Uterus (tissue), 4 donors: ENCODE data around the gene CPZ. TPM values are rescaled to one million over a fixed set of nuclear protein-coding genes. Genes with fewer than 3 reads are reported as not detected.

Experiments
- DNase-seq, 2 donors: peaks; one replicate each; pipeline ENCODE4 v3.0.0-alpha.2; 2019 to 2020
- H3K27ac ChIP-seq, 2 donors: fragments of 200-600 bp; sonication (generic); 1 replicate in 1 of 2; 2 replicates in 1 of 2; pipeline ENCODE4 v1.5.1; 2016 to 2018
- H3K27me3 ChIP-seq, 2 donors: fragments of 200-600 bp; sonication (generic); one replicate each; pipeline ENCODE4 v1.5.1; 2018 to 2019; ENCODE audit warnings: control low read depth in 1 of 2
- H3K36me3 ChIP-seq, 2 donors: fragments of 200-600 bp; sonication (generic); one replicate each; pipeline ENCODE4 v1.5.1; 2019; ENCODE audit warnings: control low read depth in 1 of 2
- H3K4me1 ChIP-seq, 2 donors: fragments of 200-600 bp; sonication (generic); one replicate each; pipeline ENCODE4 v1.5.1; 2018 to 2019; ENCODE audit warnings: control low read depth in 1 of 2
- H3K4me3 ChIP-seq, 2 donors: fragments of 200-600 bp; sonication (generic); 1 replicate in 1 of 2; 2 replicates in 1 of 2; pipeline ENCODE4 v1.5.1; 2018 to 2019; ENCODE audit warnings: mild to moderate bottlenecking in 1 of 2
- H3K9me3 ChIP-seq, 2 donors: fragments of 200-600 bp; sonication (generic); one replicate each; pipeline ENCODE4 v1.5.1; 2019; ENCODE audit warnings: control low read depth in 1 of 2
- CTCF ChIP-seq, 4 experiments: fragments of 200-600 bp in 2 of 4; fragments of 450-650 bp in 2 of 4; sonication (generic) in 2 of 4; IDR thresholded peaks; one replicate each; pipeline ENCODE4 v1.5.1; 2016 to 2019; ENCODE audit warnings: antibody characterized with exemption in 4 of 4, mild to moderate bottlenecking in 2 of 4, moderate library complexity in 1 of 4
- POLR2A ChIP-seq, 2 donors: fragments of 450-650 bp; IDR thresholded peaks; one replicate each; pipeline ENCODE4 v1.6.1; 2016; ENCODE audit warnings: antibody characterized with exemption in 2 of 2, mild to moderate bottlenecking in 1 of 2, moderate library complexity in 1 of 2
- intact Hi-C: fragments of 100-400 bp; cut with DNase I; formaldehyde crosslinking; loops from one replicate; pipeline ENCODE4 v1.15.1; 2023; ENCODE audit warnings: low total_unique reads
- total RNA-seq, 4 donors: library from RNA; depleted of rRNA in 3 of 4; stranded (reverse); fragments of >200 nt in 3 of 4; gene quantifications; one replicate each; pipeline versions ENCODE4 v1.1.0 to v1.2.4, GENCODE V29; 2014 to 2023
- donor health status: DM: yes; HTN: yes; CAD: no.

CPZ gene
- total RNA-seq, 4 donors from 2014 or later = 0.29 to 45.8 (median 5.4) TPM

- no peak overlapping the region for H3K27ac ChIP-seq
- H3K9me3 ChIP-seq = no peaks in the 10 kb centered on the region
- H3K27me3 ChIP-seq = no peaks in the 10 kb centered on the region
- DNase-seq = no peak
- H3K36me3 ChIP-seq = no peaks in the 10 kb centered on the region
- TF ChIP-seq POLR2A (IDR thresholded peaks at IDR 0.05) (no peak), CTCF (IDR thresholded peaks at IDR 0.05) (no peak)
- intact Hi-C loops = no loop called here
- no peaks in the 10 kb centered on the region for H3K4me1 ChIP-seq
- H3K4me3 ChIP-seq = no peak overlapping the region
Observed at GRCh38 chr4:8557151-8558076, 35.2 kb upstream of the CPZ start.

- intact Hi-C loops = no loop called here
- Histone ChIP-seq H3K27me3 (no peaks in the 10 kb centered on the region), H3K4me3 (no peak overlapping the region), H3K9me3 (no peaks in the 10 kb centered on the region), H3K36me3 (no peaks in the 10 kb centered on the region), H3K27ac (no peak overlapping the region), H3K4me1 (no peaks in the 10 kb centered on the region)
- TF ChIP-seq CTCF (IDR thresholded peaks at IDR 0.05) = no peak
- no peak for TF ChIP-seq POLR2A (IDR thresholded peaks at IDR 0.05)
- no peak for DNase-seq
Observed at GRCh38 chr4:8558080-8558960, 34.2 kb upstream of the CPZ start.

- H3K27me3 ChIP-seq = no peaks in the 10 kb centered on the region
- intact Hi-C loops = no loop called here
- no peaks in the 10 kb centered on the region for H3K36me3 ChIP-seq
- TF ChIP-seq CTCF (IDR thresholded peaks at IDR 0.05) (no peak), POLR2A (IDR thresholded peaks at IDR 0.05) (no peak)
- DNase-seq = no peak
- no peak overlapping the region for H3K4me3 ChIP-seq
- no peaks in the 10 kb centered on the region for H3K9me3 ChIP-seq
- H3K27ac ChIP-seq = no peak overlapping the region
- H3K4me1 ChIP-seq = no peaks in the 10 kb centered on the region
Observed at GRCh38 chr4:8559011-8559410, 33.6 kb upstream of the CPZ start.

GRCh38 chr4:8559524-8560264 lies 32.9 kb upstream of the CPZ start:
- intact Hi-C loops = no loop called here
- DNase-seq = no peak
- Histone ChIP-seq H3K4me1 (no peaks in the 10 kb centered on the region), H3K27me3 (no peaks in the 10 kb centered on the region), H3K4me3 (no peak overlapping the region), H3K9me3 (no peaks in the 10 kb centered on the region), H3K36me3 (no peaks in the 10 kb centered on the region), H3K27ac (no peak overlapping the region)
- TF ChIP-seq CTCF (IDR thresholded peaks at IDR 0.05) (no peak), POLR2A (IDR thresholded peaks at IDR 0.05) (no peak)
